Measurements from ENCODE around the gene CDC73. TPM values are rescaled to one million over a fixed set of nuclear protein-coding genes. Genes with fewer than 3 reads are reported as not detected.
"Not testable (repeated sequence)": the region's sequence is repeated elsewhere in the genome, so short reads cannot be mapped to it uniquely, and the experiment has no call there.

CDC73 gene
- total RNA-seq, 4 donors from 2014 or later = 26.2 to 208 (median 54.6) TPM

GRCh38 chr1:193113992-193114332 lies 7.9 kb upstream of the CDC73 start:
- no peaks in the 10 kb centered on the region for H3K36me3 ChIP-seq
- peaks cover 0 to 6% (median 2%) of the 10 kb centered on the region in 4 donors for H3K4me1 ChIP-seq
- H3K4me3 ChIP-seq = no peak overlapping the region
- no peak for DNase-seq
- in situ Hi-C loops (cut with MboI; ENCODE audit: low pct_ligation_motif_present in 1 of 4, low pct_unique_long_range_greater_than_20kb in 1 of 4, low sequenced_read_pairs in 3 of 4) (loop anchor here in 1 of 4 donors (25.0 kb wide), 1 partner anchor 302 kb away; the partner anchor contains the start of gene RGS2), intact Hi-C loops (cut with DNase I; ENCODE audit: low total_unique reads) (no loop called here)
- no peaks in the 10 kb centered on the region for H3K9me3 ChIP-seq
- no peaks in the 10 kb centered on the region for H3K27me3 ChIP-seq
- no peak for TF ChIP-seq POLR2AphosphoS5 (IDR thresholded peaks at IDR 0.05)
- TF ChIP-seq POLR2A (IDR thresholded peaks at IDR 0.05) = no peak
- no peak for TF ChIP-seq CTCF (IDR thresholded peaks at IDR 0.05)
- TF ChIP-seq EP300 (IDR thresholded peaks at IDR 0.05; ENCODE audit: low read depth) = no peak
- no peak overlapping the region for H3K27ac ChIP-seq

- in situ Hi-C loops (cut with MboI; ENCODE audit: low pct_ligation_motif_present in 1 of 4, low pct_unique_long_range_greater_than_20kb in 1 of 4, low sequenced_read_pairs in 3 of 4) = loop anchor here in 1 of 4 donors (25.0 kb wide), 1 partner anchor 302 kb away; the partner anchor contains the start of gene RGS2
- WGBS, 2 donors (ENCODE audit: low coverage in 1 of 2) = 53 to 54% methylated on average over 6 of the region's 6 CpGs
- H3K27ac ChIP-seq = no peak overlapping the region
These were observed 7.2 kb upstream of the CDC73 start for GRCh38 chr1:193114485-193115095.

GRCh38 chr1:193115629-193116227 lies 6.1 kb upstream of the CDC73 start:
- no peak for DNase-seq
- H3K4me3 ChIP-seq = no peak overlapping the region
- peak overlapping the region in 3 of 4 donors; percentile 40 to 64 (median 55) for H3K27ac ChIP-seq
- in situ Hi-C loops (cut with MboI; ENCODE audit: low pct_ligation_motif_present in 1 of 4, low pct_unique_long_range_greater_than_20kb in 1 of 4, low sequenced_read_pairs in 3 of 4) (loop anchor here in 1 of 4 donors (25.0 kb wide), 1 partner anchor 303 kb away; the partner anchor contains the start of gene RGS2), intact Hi-C loops (cut with DNase I; ENCODE audit: low total_unique reads) (no loop called here)
- H3K9me3 ChIP-seq = no peaks in the 10 kb centered on the region
- no peaks in the 10 kb centered on the region for H3K27me3 ChIP-seq
- no peaks in the 10 kb centered on the region for H3K36me3 ChIP-seq
- 29 to 76% methylated on average over 1 of the region's 1 CpG for WGBS, 2 donors (ENCODE audit: low coverage in 1 of 2)
- TF ChIP-seq POLR2AphosphoS5 (IDR thresholded peaks at IDR 0.05) (peak in 2 of 3 donors; percentile 15 to 50), CTCF (IDR thresholded peaks at IDR 0.05) (no peak)
- peaks cover 0 to 6% (median 2%) of the 10 kb centered on the region in 4 donors for H3K4me1 ChIP-seq

More at GRCh38 chr1:193114485-193115095, 7.2 kb upstream of the CDC73 start:
- no peak for DNase-seq
- Histone ChIP-seq H3K9me3 (no peaks in the 10 kb centered on the region), H3K4me1 (peaks cover 0 to 6% (median 2%) of the 10 kb centered on the region in 4 donors), H3K4me3 (no peak overlapping the region), H3K36me3 (no peaks in the 10 kb centered on the region), H3K27me3 (no peaks in the 10 kb centered on the region)
- TF ChIP-seq EP300 (IDR thresholded peaks at IDR 0.05; ENCODE audit: low read depth) (no peak), POLR2A (IDR thresholded peaks at IDR 0.05) (no peak), CTCF (IDR thresholded peaks at IDR 0.05) (no peak), POLR2AphosphoS5 (IDR thresholded peaks at IDR 0.05) (no peak)
- intact Hi-C loops (cut with DNase I; ENCODE audit: low total_unique reads) = no loop called here

- WGBS, 2 donors (ENCODE audit: low coverage in 1 of 2) = 93% methylated on average over 6 of the region's 6 CpGs; no CpG with 5 or more reads in 1 of the 2 donors
- intact Hi-C loops (cut with DNase I; ENCODE audit: low total_unique reads) = not testable (repeated sequence)
These were observed 4.7 kb upstream of the CDC73 start for GRCh38 chr1:193117167-193117566.

More at GRCh38 chr1:193117167-193117566, 4.7 kb upstream of the CDC73 start:
- H3K36me3 ChIP-seq, H3K4me3 ChIP-seq, DNase-seq, H3K4me1 ChIP-seq, H3K27ac ChIP-seq, H3K27me3 ChIP-seq, H3K9me3 ChIP-seq: not testable (repeated sequence)
- in situ Hi-C loops (cut with MboI; ENCODE audit: low pct_ligation_motif_present in 1 of 4, low pct_unique_long_range_greater_than_20kb in 1 of 4, low sequenced_read_pairs in 3 of 4) = loop anchor here in 1 of 4 donors (25.0 kb wide), 1 partner anchor 305 kb away; the partner anchor contains the start of gene RGS2

Measured in transverse colon (tissue), 4 donors.